Activated naive CD8-positive, alpha-beta T cell treated with anti-CD3 and anti-CD28 coated beads, Interleukin-2, amount 10 ng/mL, durations not matched to agents 7 days and 5 days (primary cell): ENCODE results near the gene EID2B. TPM values are rescaled to one million over a fixed set of nuclear protein-coding genes. Genes with fewer than 3 reads are reported as not detected.

Experiments used
- ATAC-seq: fragments of 150-1000 bp; cut with Tn5 transposase; one replicate; pipeline ENCODE4 v1.10.0; 2021; ENCODE audit warnings: low read depth, moderate library complexity
- POLR2A ChIA-PET: fragments of 350-600 bp; sonication (Branson Sonifier 250); formaldehyde crosslinking; loops from one replicate; lab custom pipeline; 2021; ENCODE audit warnings: antibody characterized with exemption; lab: Charles Lee
- DNase-seq: peaks from one replicate; pipeline ENCODE4 v3.0.0; 2021
- H3K27ac Mint-ChIP-seq: one replicate; pipeline ENCODE4 v1.8.0; 2022; ENCODE audit warnings: mild to moderate bottlenecking, mixed read lengths
- H3K27me3 Mint-ChIP-seq: one replicate; pipeline ENCODE4 v1.8.0; 2022; ENCODE audit warnings: mild to moderate bottlenecking, moderate library complexity, mixed read lengths
- H3K36me3 Mint-ChIP-seq: one replicate; pipeline ENCODE4 v1.8.0; 2021; ENCODE audit warnings: mild to moderate bottlenecking, mixed read lengths
- H3K4me1 Mint-ChIP-seq: one replicate; pipeline ENCODE4 v1.8.0; 2021; ENCODE audit warnings: mixed read lengths
- H3K4me3 Mint-ChIP-seq: one replicate; pipeline ENCODE4 v1.8.0; 2022; ENCODE audit warnings: mild to moderate bottlenecking, moderate library complexity, mixed read lengths
- H3K9me3 Mint-ChIP-seq: one replicate; pipeline ENCODE4 v1.8.0; 2021; ENCODE audit warnings: mixed read lengths
- total RNA-seq, 2 experiments: library from RNA; stranded (reverse); gene quantifications; one replicate each; pipeline ENCODE4 v1.2.3, GENCODE V29; 2021

Gene EID2B
- total RNA-seq, 2 experiments from 2014 or later, result 6.3 to 7.0 TPM

DNA sequence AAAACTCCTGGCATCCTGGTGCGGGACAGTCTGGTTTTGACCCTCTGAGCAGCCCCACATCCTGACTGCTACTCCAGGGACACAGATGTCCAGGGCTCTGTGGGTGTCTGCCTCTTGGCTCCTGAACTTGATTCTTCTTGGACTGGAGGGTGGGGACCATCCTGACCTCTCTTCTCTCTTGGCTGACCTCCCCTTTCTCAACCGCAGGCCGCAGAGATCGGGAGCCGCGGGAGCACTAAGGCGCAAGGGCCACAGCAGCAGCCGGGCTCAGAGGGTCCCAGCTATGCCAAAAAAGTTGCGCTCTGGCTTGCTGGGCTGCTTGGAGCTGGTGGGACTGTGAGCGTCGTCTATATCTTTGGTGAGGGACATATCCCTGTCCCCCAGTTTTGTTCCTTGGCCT lies 51.0 kb downstream of the EID2B start:
- Mint-ChIP-seq H3K27me3 (no peaks in the 10 kb centered on the region), H3K4me3 (peak overlapping the region; percentile 94), H3K36me3 (peaks cover 5% of the 10 kb centered on the region), H3K9me3 (no peaks in the 10 kb centered on the region), H3K4me1 (peaks cover 21% of the 10 kb centered on the region), H3K27ac (peak overlapping the region; percentile 94)
- POLR2A ChIA-PET, result interaction anchor here (2.2 kb wide), 1 partner anchor 46 kb away, joined by 10 read pairs; the partner anchor contains the start of gene RPS16
- DNase-seq (no peak), ATAC-seq (no peak)

GRCh38 chr19:39481229-39481545 lies 51.5 kb downstream of the EID2B start:
- Mint-ChIP-seq H3K27ac (peak overlapping the region; percentile 94), H3K9me3 (no peaks in the 10 kb centered on the region), H3K27me3 (no peaks in the 10 kb centered on the region), H3K36me3 (peaks cover 10% of the 10 kb centered on the region), H3K4me3 (peak overlapping the region; percentile 94), H3K4me1 (peaks cover 21% of the 10 kb centered on the region)
- POLR2A ChIA-PET, result interaction anchor here (0.6 to 2.2 kb wide), 6 partner anchors 10 to 90 kb away, joined by 3 to 10 read pairs (median 3); partner anchors contain the start of genes MED29, PAF1, RPS16 and SUPT5H
- ATAC-seq (no peak), DNase-seq (no peak)

Other genes starting within 250 kb of the EID2B start
- not detected for gene IFNL1, start 236.4 kb downstream of the EID2B start, total RNA-seq
- gene LRFN1, start 212.0 kb downstream of the EID2B start, total RNA-seq, result 1 to 10 TPM; 9.2 to 9.4 TPM
- 100 to 1,000 TPM; 428 to 433 TPM for gene GMFG, start 196.8 kb downstream of the EID2B start, total RNA-seq
- 10 to 100 TPM; 47.8 to 51.3 TPM for gene SAMD4B, start 190.4 kb downstream of the EID2B start, total RNA-seq
- 10 to 100 TPM; 40.7 to 47.0 TPM for gene PAF1, start 141.7 kb downstream of the EID2B start, total RNA-seq
- gene MED29, start 141.5 kb downstream of the EID2B start, total RNA-seq, result 10 to 100 TPM; 39.0 to 40.7 TPM
- 100 to 1,000 TPM; 102 to 107 TPM for gene ZFP36, start 126.0 kb downstream of the EID2B start, total RNA-seq
- 10 to 100 TPM; 65.7 to 65.9 TPM for gene PLEKHG2, start 120.2 kb downstream of the EID2B start, total RNA-seq
- 1,000 to 10,000 TPM; 2,294 to 2,369 TPM for gene RPS16, start 96.9 kb downstream of the EID2B start, total RNA-seq
- gene SUPT5H, start 87.3 kb downstream of the EID2B start, total RNA-seq, result 100 to 1,000 TPM; 173 to 176 TPM
- gene TIMM50, start 52.0 kb downstream of the EID2B start, total RNA-seq, result 10 to 100 TPM; 42.8 to 46.8 TPM
- under 1 TPM; 0.19 to 0.23 TPM for gene DLL3, start 33.9 kb downstream of the EID2B start, total RNA-seq
- gene SELENOV, start 17.7 kb downstream of the EID2B start, total RNA-seq, result not detected
- gene EID2, start 7.3 kb upstream of the EID2B start, total RNA-seq, result 10 to 100 TPM; 17.5 to 20.7 TPM
- not detected for gene LGALS13, start 69.7 kb upstream of the EID2B start, total RNA-seq
- not detected for gene LGALS16, start 123.1 kb upstream of the EID2B start, total RNA-seq
- gene LGALS14, start 171.6 kb upstream of the EID2B start, total RNA-seq, result not detected
- not detected for gene CLC, start 205.2 kb upstream of the EID2B start, total RNA-seq
- not detected for gene LEUTX, start 246.0 kb upstream of the EID2B start, total RNA-seq